SJCRH30 (cell line): ENCODE data around the gene C10orf53. TPM values are rescaled to one million over a fixed set of nuclear protein-coding genes. Genes with fewer than 3 reads are reported as not detected.

Source experiments
- DNase-seq, 2 experiments: peaks; one replicate each; pipeline ENCODE4 v3.0.0-alpha.2; 2015 to 2020
- H3K27ac ChIP-seq: fragments of 250-450 bp; sonication (Bioruptor Pico); 2 replicates; pipeline ENCODE4 v1.5.1; 2020; ENCODE audit warnings: mild to moderate bottlenecking, moderate library complexity
- H3K27me3 ChIP-seq: fragments of 250-450 bp; sonication (Bioruptor Pico); 2 replicates; pipeline ENCODE4 v1.5.1; 2020; ENCODE audit warnings: mild to moderate bottlenecking, moderate library complexity
- H3K36me3 ChIP-seq: fragments of 250-450 bp; sonication (Bioruptor Pico); 2 replicates; pipeline ENCODE4 v1.5.1; 2020; ENCODE audit warnings: mild to moderate bottlenecking, moderate library complexity
- H3K4me1 ChIP-seq: fragments of 250-450 bp; sonication (Bioruptor Pico); 2 replicates; pipeline ENCODE4 v1.5.1; 2020; ENCODE audit warnings: mild to moderate bottlenecking, moderate library complexity
- H3K4me3 ChIP-seq: fragments of 250-450 bp; sonication (Bioruptor Pico); 2 replicates; pipeline ENCODE4 v1.5.1; 2020; ENCODE audit warnings: mild to moderate bottlenecking, moderate library complexity
- H3K9me3 ChIP-seq: fragments of 250-450 bp; sonication (Bioruptor Pico); replicated peaks from 2 replicates; pipeline ENCODE4 v1.5.1; 2020; ENCODE audit warnings: mild to moderate bottlenecking, moderate library complexity
- total RNA-seq: library from RNA; depleted of rRNA; stranded (reverse); fragments of >200 nt; shearing (Covaris generic); gene quantifications from 2 replicates; pipeline ENCODE4 v1.2.3, GENCODE V29; 2014

C10orf53 gene
- total RNA-seq, 1 experiment from 2014 or later, result not detected

- Histone ChIP-seq H3K9me3 (no peaks in the 10 kb centered on the region), H3K4me3 (no peak overlapping the region), H3K36me3 (no peaks in the 10 kb centered on the region), H3K27me3 (no peaks in the 10 kb centered on the region), H3K4me1 (no peaks in the 10 kb centered on the region), H3K27ac (no peak overlapping the region)
- DNase-seq, result peak; percentile 14 to 23
Measured at GRCh38 chr10:49649294-49649693, 30.2 kb upstream of the C10orf53 start.

GRCh38 chr10:49649936-49650723, 29.3 kb upstream of the C10orf53 start:
- no peak for DNase-seq
- Histone ChIP-seq H3K27ac (no peak overlapping the region), H3K36me3 (no peaks in the 10 kb centered on the region), H3K9me3 (no peaks in the 10 kb centered on the region), H3K27me3 (no peaks in the 10 kb centered on the region), H3K4me1 (no peaks in the 10 kb centered on the region), H3K4me3 (no peak overlapping the region)

GRCh38 chr10:49650724-49651034, 28.8 kb upstream of the C10orf53 start:
- no peak overlapping the region for H3K4me3 ChIP-seq
- no peak overlapping the region for H3K27ac ChIP-seq
- H3K4me1 ChIP-seq, result no peaks in the 10 kb centered on the region
- no peaks in the 10 kb centered on the region for H3K36me3 ChIP-seq
- DNase-seq, result no peak
- no peaks in the 10 kb centered on the region for H3K27me3 ChIP-seq
- H3K9me3 ChIP-seq, result no peaks in the 10 kb centered on the region

- Histone ChIP-seq H3K4me3 (no peak overlapping the region), H3K9me3 (no peaks in the 10 kb centered on the region), H3K36me3 (no peaks in the 10 kb centered on the region), H3K27ac (no peak overlapping the region), H3K27me3 (no peaks in the 10 kb centered on the region), H3K4me1 (no peaks in the 10 kb centered on the region)
- DNase-seq, result no peak
Measured at GRCh38 chr10:49651039-49651835, 28.2 kb upstream of the C10orf53 start.

GRCh38 chr10:49651917-49652316, 27.5 kb upstream of the C10orf53 start:
- H3K9me3 ChIP-seq, result no peaks in the 10 kb centered on the region
- no peak overlapping the region for H3K27ac ChIP-seq
- H3K4me1 ChIP-seq, result no peaks in the 10 kb centered on the region
- DNase-seq, result no peak
- no peaks in the 10 kb centered on the region for H3K27me3 ChIP-seq
- no peaks in the 10 kb centered on the region for H3K36me3 ChIP-seq
- H3K4me3 ChIP-seq, result no peak overlapping the region

- Histone ChIP-seq H3K36me3 (no peaks in the 10 kb centered on the region), H3K27ac (no peak overlapping the region), H3K27me3 (no peaks in the 10 kb centered on the region), H3K4me1 (no peaks in the 10 kb centered on the region), H3K4me3 (no peak overlapping the region), H3K9me3 (no peaks in the 10 kb centered on the region)
- DNase-seq, result no peak
Measured at GRCh38 chr10:49652421-49653272, 26.8 kb upstream of the C10orf53 start.

GRCh38 chr10:49653273-49653929, 26.1 kb upstream of the C10orf53 start:
- H3K9me3 ChIP-seq, result no peaks in the 10 kb centered on the region
- DNase-seq, result no peak
- H3K4me3 ChIP-seq, result no peak overlapping the region
- H3K27ac ChIP-seq, result no peak overlapping the region
- no peaks in the 10 kb centered on the region for H3K36me3 ChIP-seq
- no peaks in the 10 kb centered on the region for H3K27me3 ChIP-seq
- no peaks in the 10 kb centered on the region for H3K4me1 ChIP-seq

- no peaks in the 10 kb centered on the region for H3K36me3 ChIP-seq
- no peaks in the 10 kb centered on the region for H3K4me1 ChIP-seq
- H3K27ac ChIP-seq, result no peak overlapping the region
- no peak for DNase-seq
- H3K4me3 ChIP-seq, result no peak overlapping the region
- no peaks in the 10 kb centered on the region for H3K27me3 ChIP-seq
- H3K9me3 ChIP-seq, result no peaks in the 10 kb centered on the region
Measured at GRCh38 chr10:49654036-49654693, 25.3 kb upstream of the C10orf53 start.

- Histone ChIP-seq H3K27ac (no peak overlapping the region), H3K9me3 (no peaks in the 10 kb centered on the region), H3K27me3 (no peaks in the 10 kb centered on the region), H3K4me3 (no peak overlapping the region), H3K36me3 (no peaks in the 10 kb centered on the region), H3K4me1 (no peaks in the 10 kb centered on the region)
- DNase-seq, result no peak
Measured at GRCh38 chr10:49655099-49655498, 24.4 kb upstream of the C10orf53 start.

- Histone ChIP-seq H3K27ac (no peak overlapping the region), H3K4me1 (no peaks in the 10 kb centered on the region), H3K27me3 (no peaks in the 10 kb centered on the region), H3K4me3 (no peak overlapping the region), H3K9me3 (no peaks in the 10 kb centered on the region), H3K36me3 (no peaks in the 10 kb centered on the region)
- no peak for DNase-seq
Measured at GRCh38 chr10:49656845-49657493, 22.5 kb upstream of the C10orf53 start.

GRCh38 chr10:49657606-49658005, 21.8 kb upstream of the C10orf53 start:
- Histone ChIP-seq H3K9me3 (no peaks in the 10 kb centered on the region), H3K27me3 (no peaks in the 10 kb centered on the region), H3K4me1 (no peaks in the 10 kb centered on the region), H3K36me3 (no peaks in the 10 kb centered on the region), H3K4me3 (no peak overlapping the region), H3K27ac (no peak overlapping the region)
- DNase-seq, result no peak

- Histone ChIP-seq H3K27ac (no peak overlapping the region), H3K4me3 (no peak overlapping the region), H3K27me3 (no peaks in the 10 kb centered on the region), H3K9me3 (no peaks in the 10 kb centered on the region), H3K36me3 (no peaks in the 10 kb centered on the region), H3K4me1 (no peaks in the 10 kb centered on the region)
- DNase-seq, result peak in 1 of 2 experiments; percentile 5
Measured at GRCh38 chr10:49661140-49661856, 18.2 kb upstream of the C10orf53 start.

GRCh38 chr10:49662169-49662830, 17.2 kb upstream of the C10orf53 start:
- no peaks in the 10 kb centered on the region for H3K9me3 ChIP-seq
- H3K27ac ChIP-seq, result no peak overlapping the region
- H3K4me1 ChIP-seq, result no peaks in the 10 kb centered on the region
- H3K27me3 ChIP-seq, result no peaks in the 10 kb centered on the region
- no peaks in the 10 kb centered on the region for H3K36me3 ChIP-seq
- no peak for DNase-seq
- H3K4me3 ChIP-seq, result no peak overlapping the region
